ENCODE data around the gene RPRM. TPM values are rescaled to one million over a fixed set of nuclear protein-coding genes. Genes with fewer than 3 reads are reported as not detected.

Gene RPRM
- total and polyA plus RNA-seq, 2 of the 13 experiments (the other 11 are each of a cell fraction or from before 2014, with no cell fraction given): not detected

DNA sequence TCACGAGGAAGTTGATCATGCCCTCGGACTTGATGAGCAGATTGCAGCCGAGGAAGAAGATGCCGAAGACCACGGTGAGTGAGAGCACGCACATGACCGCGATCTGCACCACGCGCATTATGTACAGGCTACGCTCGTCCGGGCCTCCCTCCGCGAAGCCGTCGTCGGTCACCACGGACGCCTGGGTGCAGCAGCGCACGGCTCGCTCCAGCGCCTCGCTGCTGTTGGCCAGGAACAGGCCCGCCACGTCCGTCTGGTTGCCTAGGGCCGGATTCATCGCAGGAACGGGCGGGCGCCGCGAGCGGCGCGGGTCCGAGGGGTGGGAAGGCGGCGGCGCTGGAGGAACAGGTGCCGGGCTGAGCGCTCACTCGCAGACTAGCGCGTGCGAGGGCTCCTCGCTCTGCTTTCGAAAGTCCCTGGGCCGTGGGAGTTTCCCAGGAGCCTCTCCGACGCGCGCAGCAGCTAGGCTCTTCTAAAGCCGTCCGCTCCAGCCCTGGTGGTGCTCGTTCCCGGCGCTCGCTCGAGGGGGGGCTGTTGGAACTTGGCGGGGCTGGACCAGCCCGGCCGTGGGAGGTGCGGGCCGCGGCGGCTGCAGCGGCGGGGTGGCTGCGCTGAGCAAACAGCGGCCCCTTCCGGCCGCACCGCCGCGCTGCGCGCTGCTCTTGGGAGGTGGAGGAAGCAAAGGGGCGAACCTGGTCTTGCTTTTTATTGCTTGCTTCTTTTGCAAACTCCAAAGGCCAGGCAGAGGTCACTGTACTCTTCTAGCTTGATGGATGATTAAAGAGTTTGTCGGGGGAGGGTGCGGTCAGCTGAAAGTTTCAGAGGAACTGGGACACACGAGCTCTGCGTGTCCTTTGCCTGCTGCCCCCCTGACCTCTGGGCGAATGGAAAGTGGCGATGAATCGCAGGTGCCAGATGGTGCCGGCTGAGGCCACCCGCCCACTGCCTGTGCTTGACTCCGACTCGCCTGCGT lies at the start of gene RPRM (continued):
- TF ChIP-seq ZNF841 (CRISPR knock-in tag; IDR thresholded peaks at IDR 0.05; ENCODE audit: borderline replicate concordance) (no peak), ZNF382 (CRISPR knock-in tag; IDR thresholded peaks at IDR 0.05; ENCODE audit: borderline replicate concordance) (no peak), ZNF777 (CRISPR knock-in tag; IDR thresholded peaks at IDR 0.05) (peak; percentile 79), ZNF224 (CRISPR knock-in tag; IDR thresholded peaks at IDR 0.05) (no peak), MYNN (CRISPR knock-in tag; IDR thresholded peaks at IDR 0.05; ENCODE audit: low read depth) (no peak), RERE (CRISPR knock-in tag; IDR thresholded peaks at IDR 0.05; ENCODE audit: low read depth) (no peak), ZKSCAN8 (CRISPR knock-in tag; IDR thresholded peaks at IDR 0.05; ENCODE audit: borderline replicate concordance) (no peak), GATAD2A (CRISPR knock-in tag; IDR thresholded peaks at IDR 0.05) (no peak), ZNF563 (CRISPR knock-in tag; IDR thresholded peaks at IDR 0.05) (peak; percentile 66; the same call in 1 of the 2 replicates), MEIS1 (CRISPR knock-in tag; IDR thresholded peaks at IDR 0.05; ENCODE audit: borderline replicate concordance) (no peak), NR2F1 (CRISPR knock-in tag; IDR thresholded peaks at IDR 0.05) (peak in 1 of 2 experiments; percentile 79; a peak in 2 of 4 replicates), HNRNPLL (IDR thresholded peaks at IDR 0.05; ENCODE audit: low read depth, low read length, poor library complexity, severe bottlenecking) (peak; percentile 78), SMARCE1 (IDR thresholded peaks at IDR 0.05; ENCODE audit: borderline replicate concordance) (no peak), SKI (IDR thresholded peaks at IDR 0.05; ENCODE audit: partially characterized antibody) (peak; percentile 30), MLLT10 (CRISPR knock-in tag; IDR thresholded peaks at IDR 0.05) (no peak), NR1H2 (CRISPR knock-in tag; IDR thresholded peaks at IDR 0.05; ENCODE audit: borderline replicate concordance, low read depth) (no peak), FLYWCH1 (CRISPR knock-in tag; IDR thresholded peaks at IDR 0.05) (no peak), NFE2L1 (CRISPR knock-in tag; IDR thresholded peaks at IDR 0.05; ENCODE audit: borderline replicate concordance) (no peak)
- TF ChIP-seq, protein P1, sequence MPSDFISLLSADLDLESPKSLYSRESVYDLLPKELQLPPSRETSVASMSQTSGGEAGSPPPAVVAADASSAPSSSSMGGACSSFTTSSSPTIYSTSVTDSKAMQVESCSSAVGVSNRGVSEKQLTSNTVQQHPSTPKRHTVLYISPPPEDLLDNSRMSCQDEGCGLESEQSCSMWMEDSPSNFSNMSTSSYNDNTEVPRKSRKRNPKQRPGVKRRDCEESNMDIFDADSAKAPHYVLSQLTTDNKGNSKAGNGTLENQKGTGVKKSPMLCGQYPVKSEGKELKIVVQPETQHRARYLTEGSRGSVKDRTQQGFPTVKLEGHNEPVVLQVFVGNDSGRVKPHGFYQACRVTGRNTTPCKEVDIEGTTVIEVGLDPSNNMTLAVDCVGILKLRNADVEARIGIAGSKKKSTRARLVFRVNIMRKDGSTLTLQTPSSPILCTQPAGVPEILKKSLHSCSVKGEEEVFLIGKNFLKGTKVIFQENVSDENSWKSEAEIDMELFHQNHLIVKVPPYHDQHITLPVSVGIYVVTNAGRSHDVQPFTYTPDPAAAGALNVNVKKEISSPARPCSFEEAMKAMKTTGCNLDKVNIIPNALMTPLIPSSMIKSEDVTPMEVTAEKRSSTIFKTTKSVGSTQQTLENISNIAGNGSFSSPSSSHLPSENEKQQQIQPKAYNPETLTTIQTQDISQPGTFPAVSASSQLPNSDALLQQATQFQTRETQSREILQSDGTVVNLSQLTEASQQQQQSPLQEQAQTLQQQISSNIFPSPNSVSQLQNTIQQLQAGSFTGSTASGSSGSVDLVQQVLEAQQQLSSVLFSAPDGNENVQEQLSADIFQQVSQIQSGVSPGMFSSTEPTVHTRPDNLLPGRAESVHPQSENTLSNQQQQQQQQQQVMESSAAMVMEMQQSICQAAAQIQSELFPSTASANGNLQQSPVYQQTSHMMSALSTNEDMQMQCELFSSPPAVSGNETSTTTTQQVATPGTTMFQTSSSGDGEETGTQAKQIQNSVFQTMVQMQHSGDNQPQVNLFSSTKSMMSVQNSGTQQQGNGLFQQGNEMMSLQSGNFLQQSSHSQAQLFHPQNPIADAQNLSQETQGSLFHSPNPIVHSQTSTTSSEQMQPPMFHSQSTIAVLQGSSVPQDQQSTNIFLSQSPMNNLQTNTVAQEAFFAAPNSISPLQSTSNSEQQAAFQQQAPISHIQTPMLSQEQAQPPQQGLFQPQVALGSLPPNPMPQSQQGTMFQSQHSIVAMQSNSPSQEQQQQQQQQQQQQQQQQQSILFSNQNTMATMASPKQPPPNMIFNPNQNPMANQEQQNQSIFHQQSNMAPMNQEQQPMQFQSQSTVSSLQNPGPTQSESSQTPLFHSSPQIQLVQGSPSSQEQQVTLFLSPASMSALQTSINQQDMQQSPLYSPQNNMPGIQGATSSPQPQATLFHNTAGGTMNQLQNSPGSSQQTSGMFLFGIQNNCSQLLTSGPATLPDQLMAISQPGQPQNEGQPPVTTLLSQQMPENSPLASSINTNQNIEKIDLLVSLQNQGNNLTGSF (CRISPR knock-in tag; IDR thresholded peaks at IDR 0.05): 0 out of 2 replicates have a peak, but pooled peaks have one; percentile 54

Data from HepG2 (cell line).